Hypothalamus (tissue), 51 donors: ENCODE measurements around the gene KLKB1.

Experiments used
- DNase-seq, 51 donors: peaks; one replicate each; lab custom pipeline; 2025; lab: John Stamatoyannopoulos, UW

KLKB1 gene

DNA sequence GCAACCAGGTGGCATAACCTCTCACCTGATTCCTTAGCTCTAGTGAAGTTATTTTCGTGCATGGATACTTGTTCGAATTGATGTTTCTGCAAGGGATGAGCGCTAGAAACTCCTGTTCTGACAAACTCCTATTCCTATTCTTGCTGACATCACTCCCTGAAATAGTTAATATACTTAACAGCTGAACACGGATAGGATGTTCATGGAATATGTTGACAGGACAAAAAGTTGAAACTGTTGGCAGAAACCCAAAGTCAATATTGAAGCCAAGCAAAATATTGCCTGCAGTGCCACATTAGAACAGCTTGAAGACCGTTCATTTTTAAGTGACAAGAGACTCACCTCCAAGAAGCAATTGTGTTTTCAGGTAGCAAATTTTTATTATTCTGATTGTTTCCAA lies at the start of gene KLKB1:
KLKB1 (plus strand) TSS at position 287 of the 400 bp plus-strand sequence. CDS start 689 bp downstream, outside the sequence.
- no peak for DNase-seq

DNA sequence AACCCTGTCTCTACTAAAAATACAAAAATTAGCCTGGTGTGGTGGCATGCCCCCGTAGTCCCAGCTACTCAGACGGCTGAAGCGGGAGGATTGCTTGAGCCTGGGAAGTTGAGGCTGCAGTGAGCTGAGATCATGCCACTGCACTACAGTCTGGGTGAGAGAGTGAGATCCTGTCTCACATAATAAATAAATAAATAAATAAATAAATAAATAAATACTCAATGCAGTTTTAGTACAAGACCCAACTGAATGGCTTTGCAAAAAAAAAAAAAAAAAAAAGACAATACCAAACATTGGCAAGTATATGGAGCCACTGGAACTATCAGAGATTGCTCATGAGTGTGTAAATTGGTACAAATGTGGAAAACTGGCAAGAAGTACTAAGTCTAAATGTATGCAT lies 39.2 kb upstream of the KLKB1 start:
- DNase-seq = no peak

DNA sequence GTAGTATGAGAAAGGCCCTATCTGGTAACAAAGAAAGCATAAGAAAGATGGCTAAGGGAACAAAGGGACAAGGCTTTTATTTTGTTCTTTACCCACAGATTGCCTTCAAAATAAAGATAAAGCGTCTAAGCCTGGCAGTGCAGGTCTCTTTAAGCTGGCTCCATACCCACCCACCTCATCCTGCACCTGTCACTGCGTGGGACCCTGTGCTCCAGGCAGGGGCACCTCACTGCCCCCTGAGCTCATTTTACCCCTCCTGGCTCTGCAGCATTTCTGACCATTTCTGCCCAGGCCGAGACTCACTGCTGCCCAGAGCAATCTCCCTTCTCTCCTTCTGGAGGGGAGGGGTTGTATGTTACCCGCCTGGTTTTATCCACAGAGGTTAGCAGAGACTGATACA lies 37.7 kb upstream of the KLKB1 start:
- peak in 1 of 51 donors; percentile 29 for DNase-seq

DNA sequence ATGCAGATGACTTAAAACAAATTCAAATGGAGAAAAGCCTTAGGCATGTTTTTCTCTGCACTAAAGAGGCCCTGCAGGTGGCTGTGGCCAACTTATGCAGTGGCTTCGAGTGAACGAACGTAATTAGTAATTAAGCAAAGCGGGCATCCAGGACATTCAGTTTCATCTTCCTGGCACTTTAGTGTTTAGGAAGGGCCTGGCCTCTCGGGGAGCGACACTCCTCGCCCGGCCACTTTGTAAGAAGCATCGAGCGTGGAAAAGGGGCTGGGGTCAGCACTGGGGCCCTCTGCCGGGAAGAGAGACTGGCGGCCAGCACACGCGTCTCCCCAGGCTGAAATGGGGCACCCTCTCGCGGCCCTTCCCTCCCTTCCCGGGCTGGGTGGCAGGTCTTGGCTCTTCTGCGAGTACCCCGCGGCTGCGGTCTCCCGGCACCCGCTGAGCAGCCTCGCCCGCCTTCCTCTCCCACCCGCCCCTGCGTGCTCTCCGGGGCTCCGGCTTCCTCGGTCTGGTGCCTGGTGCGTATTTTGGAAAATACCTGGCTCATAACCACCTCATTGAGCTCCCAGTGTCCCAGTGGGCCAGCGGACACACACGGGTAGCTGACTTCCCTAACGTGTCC lies 36.6 kb upstream of the KLKB1 start:
- peak in 31 of 51 donors; percentile 42 to 94 (median 69) for DNase-seq

DNA sequence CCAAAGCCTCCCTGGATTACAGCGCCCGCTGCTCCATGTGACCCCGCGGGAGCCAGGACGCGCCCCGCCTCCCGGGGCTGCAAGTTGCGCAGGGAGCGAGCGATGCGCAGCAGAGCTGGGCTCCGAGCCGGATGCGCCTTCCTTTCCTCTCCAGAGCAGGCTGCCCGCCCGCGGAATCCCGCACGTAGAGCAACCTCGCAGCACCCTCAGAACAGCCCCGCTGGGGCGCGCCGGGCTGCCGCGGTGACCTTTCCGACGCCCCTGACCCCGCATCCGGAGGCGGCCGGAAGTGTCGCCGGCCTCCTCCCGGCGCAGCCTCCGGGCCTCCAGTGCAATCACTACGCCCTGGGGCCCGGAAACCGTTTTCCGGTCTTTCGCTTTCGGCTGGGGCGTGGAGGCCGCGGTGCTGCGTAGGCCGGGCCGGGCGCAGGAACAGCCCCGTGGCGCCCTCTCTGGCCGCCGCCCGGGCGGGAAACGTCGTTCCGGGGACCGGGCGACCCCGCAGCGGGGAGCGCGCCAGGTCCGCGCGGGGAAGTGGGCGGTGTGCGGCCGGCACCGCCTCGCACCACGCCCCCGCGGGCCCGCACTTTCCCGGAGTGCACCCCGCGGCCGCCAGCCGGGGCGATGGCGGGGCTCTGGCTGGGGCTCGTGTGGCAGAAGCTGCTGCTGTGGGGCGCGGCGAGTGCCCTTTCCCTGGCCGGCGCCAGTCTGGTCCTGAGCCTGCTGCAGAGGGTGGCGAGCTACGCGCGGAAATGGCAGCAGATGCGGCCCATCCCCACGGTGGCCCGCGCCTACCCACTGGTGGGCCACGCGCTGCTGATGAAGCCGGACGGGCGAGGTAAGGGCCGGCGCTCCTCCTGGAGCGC lies 35.9 kb upstream of the KLKB1 start, which contains the start of gene CYP4V2:
CYP4V2 (plus strand) TSS at position 368 of the 866 bp plus-strand sequence; CDS start at position 625, 257 bp downstream.
- peak; percentile 35 to 95 (median 76) for DNase-seq

DNA sequence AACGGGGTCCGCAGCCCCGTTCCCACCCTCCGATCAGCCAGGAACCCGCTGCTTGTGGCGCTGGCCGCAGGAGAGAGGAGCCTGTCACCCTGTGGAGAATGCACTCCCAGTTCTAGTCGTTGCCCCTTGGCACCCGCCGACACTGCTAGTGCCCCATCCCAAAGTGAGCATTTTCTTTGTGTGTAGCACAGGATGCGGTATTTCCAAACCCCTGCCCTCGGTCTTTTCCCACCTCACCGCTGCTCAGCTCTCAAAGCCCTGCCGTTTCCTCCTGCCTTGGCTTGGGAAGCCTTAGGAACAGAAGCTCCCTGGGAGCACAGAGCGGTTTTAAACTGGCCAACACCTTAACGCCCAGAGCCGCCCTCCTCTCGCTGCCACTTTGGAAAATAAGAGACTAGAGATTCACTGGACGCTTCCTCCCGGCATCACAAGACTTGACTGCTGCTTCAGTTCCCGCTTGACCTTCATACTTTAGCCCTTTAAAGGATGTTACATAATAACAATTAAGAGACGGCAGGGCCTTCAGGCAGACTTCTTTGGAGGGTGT lies 35.2 kb upstream of the KLKB1 start:
- DNase-seq = peak in 38 of 51 donors; percentile 19 to 86 (median 52)

DNA sequence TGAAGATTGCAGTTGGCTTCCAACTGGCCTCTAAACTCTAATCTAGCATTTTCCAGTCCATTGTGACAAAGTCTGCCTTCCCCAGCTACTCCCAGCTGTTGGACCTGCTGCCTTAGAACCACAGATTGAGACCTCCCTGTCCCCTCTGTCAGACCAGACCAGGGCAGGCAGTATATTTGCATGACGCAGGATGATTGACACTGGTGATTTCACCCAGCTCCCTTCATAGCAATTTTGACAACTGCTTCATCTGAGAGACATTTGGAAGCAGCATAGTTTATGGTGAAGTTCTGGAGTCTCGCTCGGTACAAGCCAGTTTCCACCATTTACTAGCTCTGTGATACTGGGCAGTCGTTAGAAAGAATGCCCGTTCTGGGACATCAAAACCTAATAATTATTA lies 33.5 kb upstream of the KLKB1 start:
- no peak for DNase-seq

DNA sequence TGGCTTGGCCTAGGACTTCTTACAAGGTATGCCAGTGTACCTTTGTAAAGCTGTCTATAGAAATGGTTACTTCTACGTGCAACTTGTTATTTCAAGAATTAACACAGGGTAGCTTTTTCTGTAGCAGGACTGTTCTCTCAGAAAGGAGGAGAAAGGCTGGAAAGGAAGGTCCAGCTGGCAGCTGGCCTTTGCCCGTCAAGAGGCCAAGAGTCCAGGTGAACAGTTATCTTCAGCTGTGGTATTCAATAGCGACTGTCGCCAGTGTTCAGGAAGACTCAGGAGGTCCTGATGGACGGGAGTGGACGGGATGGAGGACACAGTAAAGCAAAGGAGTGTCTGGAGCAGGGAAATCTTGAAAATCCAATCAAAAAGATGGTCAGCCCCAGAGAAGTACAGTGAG lies 31.2 kb upstream of the KLKB1 start:
- DNase-seq = no peak

DNA sequence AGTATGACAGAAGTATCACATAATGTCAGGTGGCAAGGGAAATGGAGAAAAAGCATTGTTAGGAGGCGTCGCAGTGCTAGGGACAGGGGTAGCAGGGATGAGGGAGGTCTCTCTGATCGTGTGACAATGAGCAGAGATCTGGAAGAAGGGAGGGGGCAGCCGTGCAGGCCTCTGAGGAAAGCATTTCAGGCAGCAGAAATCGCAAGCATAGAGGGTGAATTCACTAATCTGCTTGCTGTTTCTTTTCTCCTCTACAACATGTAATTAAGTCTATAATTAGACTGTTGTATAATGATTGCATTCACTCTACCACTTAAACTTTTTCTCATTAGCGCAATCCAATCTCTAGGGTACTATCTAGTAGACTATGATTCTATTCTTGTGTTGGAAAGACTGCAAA lies 26.8 kb upstream of the KLKB1 start:
- peak in 2 of 51 donors; percentile 11 to 24 for DNase-seq

DNA sequence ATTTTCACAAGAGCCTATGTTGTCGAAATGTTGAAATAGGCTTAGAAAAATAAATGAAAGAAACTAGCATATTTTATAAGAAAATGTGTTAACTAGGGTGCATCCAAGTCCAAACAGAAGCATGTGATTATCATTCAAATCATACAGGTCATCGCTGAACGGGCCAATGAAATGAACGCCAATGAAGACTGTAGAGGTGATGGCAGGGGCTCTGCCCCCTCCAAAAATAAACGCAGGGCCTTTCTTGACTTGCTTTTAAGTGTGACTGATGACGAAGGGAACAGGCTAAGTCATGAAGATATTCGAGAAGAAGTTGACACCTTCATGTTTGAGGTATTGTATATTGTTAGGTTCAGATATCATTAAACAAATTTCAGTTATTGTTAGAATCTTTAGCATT lies 26.3 kb upstream of the KLKB1 start:
- no peak for DNase-seq

DNA sequence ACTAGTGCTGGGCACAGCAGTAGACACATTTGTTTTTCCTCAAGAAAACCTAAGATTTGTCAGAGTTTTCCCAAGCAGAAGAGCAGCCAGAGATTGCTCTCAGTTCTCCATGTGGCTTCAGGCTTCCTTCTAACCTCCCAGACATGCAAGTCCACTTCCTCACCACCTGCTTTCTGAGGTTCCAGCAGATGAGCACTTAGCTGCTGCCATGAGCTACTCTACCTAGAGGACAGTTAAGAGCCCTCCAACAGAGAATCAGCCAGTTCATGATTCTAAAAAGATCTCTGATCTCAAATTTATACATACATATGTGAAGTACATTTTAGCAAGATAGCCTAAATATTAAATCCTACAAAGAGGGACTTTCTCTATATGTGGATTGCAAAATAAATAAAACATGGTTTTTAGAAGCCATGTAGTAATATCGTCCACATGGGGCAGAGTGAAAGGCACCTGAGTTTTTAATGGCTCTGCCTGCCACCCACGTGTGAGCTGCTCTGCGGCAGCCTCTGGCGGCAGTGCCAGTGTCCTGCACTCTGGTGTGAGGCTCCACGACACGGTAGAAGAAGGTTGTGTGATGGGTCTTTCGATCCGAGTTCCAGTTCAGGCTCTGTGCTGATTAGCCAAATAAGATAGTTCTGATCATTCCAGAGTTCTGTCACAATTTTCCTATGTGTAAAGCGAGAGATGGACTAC lies 25.6 kb upstream of the KLKB1 start:
- peak in 1 of 51 donors; percentile 12 for DNase-seq

DNA sequence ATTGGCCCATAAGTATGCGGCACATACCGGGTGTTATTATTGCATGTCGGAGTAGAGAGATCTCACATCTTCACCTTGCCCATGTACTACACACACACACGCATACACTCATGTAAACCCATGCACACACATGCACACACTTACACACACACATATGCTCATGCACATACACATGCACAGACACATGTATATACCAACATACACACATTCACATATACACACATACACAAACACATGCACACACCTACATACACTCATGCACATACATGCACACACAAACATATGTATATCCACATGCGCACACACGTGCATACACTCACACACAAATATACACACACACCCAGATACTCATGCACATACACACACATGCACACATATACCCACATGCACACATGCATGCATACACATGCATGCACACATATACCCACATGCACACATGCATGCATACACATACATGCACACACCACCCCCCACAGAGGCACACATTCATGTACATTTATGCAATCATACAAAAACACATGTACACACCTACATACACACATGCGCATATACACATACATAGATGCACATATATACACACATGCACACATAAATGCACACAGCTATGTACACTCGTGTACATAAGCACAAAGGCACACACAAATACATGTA lies 24.7 kb upstream of the KLKB1 start:
- no peak for DNase-seq

DNA sequence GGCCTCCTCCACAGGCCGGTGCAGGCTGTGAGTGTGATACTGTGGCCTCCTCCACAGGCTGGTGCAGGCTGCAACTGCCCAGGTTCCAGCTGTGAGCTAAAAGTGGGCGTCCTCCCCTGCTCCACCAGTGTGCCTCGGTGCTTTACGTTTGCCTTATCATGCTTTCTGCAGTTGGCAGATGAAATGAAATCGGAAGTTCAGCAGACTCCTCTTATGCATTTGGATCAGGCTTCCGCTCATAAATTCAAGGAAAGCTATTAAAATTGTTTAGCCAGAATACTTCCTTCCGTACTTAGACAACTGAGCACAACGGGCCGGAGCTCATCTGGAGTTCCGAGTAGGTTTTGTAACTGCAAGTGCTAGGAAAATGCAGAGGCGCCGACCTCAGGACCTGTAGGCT lies 23.9 kb upstream of the KLKB1 start:
- peak in 1 of 51 donors; percentile 30 for DNase-seq

DNA sequence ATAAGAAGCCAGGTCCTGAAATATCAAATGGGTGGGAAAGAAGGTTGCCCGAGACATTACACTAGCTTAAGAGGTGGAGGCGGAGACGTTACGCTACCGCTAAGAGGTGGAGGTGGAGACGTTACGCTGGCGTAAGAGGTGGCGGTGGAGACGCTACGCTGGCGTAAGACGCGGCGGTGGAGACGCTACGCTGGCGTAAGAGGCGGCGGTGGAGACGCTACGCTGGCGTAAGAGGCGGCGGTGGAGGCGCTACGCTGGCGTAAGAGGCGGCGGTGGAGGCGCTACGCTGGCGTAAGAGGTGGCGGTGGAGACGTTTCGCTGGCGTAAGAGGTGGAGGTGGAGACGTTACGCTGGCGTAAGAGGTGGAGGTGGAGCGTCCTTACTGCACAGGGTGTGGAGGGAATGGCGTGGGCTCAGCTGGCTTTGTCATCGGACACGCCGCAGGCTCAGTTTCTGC lies 23.2 kb upstream of the KLKB1 start:
- DNase-seq = peak in 7 of 51 donors; percentile 8 to 63 (median 30)

DNA sequence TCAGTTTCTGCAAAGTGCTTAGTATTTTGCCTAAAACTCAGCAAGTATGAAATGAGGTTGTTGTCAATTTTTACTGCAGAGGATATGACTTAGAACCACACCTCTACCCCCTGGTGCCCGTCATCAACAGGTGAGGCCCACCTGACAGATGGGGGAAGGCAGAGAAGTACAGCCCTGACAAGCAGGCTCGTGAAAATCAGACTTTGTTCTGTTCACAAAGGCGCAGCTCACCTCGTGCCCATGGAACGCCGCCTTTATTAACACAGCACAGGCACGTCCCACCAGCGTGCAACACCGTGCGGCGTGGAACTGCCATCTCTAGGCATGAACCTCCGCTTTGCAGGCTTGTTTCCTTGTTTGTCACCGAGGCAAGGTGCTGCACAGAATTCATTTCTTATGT lies 22.6 kb upstream of the KLKB1 start:
- DNase-seq = no peak

DNA sequence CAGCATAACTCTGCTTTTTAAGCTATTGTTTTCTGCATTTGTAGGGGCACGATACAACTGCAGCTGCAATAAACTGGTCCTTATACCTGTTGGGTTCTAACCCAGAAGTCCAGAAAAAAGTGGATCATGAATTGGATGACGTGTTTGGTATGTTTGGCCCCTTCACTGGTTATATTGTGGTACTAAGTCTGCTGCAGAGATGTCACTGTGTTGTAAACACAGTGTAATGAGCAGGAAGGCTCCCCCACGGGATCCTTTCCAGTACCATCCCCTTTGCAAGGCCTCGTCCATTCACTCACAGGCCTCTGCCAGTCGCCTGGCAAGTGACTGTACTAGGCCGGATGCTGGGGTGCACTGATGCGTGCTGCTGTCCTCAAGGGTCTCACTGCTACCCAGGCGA lies 22.2 kb upstream of the KLKB1 start:
- DNase-seq = no peak

DNA sequence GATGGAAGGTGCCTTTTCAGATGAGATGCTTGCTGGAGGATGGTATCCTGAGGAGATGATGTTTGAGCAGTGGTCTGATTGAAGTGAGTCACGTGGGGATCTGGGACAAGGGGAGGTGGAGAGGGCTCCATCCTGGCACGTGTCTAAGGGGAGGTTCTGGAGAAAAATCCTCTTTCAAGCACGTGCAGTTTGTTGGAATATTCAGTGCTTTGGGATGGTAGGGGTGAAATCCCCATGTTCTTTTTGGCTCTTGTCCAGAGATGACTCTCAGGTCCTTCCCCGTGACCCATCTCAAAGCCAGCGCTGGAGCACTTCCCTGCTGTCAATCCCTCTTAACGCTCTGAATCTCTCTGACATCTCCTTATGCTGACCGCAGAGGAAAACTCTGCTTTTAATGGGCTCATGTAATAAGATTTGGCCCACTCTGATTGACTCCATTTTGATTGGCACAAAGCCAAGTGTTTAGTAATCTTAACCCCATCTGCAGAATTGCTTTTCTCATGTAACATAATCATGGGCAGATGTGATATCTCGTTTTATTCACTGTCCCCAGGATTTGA lies 10.8 kb upstream of the KLKB1 start:
- no peak for DNase-seq

DNA sequence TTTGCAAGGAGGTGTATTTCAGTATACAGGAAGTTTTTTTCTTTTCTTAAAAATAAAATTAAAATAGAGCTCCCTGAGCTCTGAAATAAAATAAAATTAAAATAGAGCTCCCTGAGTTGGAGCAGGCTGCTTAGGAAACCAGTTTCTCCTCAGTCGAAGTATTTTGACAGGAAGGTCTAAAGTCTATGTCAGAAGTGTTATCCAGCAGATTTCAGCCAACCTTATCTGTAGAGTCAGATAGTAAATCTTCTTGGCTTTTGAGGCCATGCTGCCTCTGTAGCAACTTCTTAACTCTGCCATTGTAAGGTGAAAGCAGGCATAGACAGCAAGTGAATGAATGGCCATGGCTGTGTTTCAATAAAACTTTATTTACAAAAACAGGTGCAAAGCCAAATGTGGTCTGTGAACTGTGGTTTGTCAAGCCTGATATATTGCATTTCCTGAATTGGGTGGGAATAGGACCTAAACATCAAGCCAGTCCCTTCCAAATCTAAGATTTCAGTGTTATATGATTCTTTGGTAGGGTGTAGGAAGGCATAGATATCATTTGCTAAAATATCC lies 9.5 kb upstream of the KLKB1 start:
- no peak for DNase-seq

DNA sequence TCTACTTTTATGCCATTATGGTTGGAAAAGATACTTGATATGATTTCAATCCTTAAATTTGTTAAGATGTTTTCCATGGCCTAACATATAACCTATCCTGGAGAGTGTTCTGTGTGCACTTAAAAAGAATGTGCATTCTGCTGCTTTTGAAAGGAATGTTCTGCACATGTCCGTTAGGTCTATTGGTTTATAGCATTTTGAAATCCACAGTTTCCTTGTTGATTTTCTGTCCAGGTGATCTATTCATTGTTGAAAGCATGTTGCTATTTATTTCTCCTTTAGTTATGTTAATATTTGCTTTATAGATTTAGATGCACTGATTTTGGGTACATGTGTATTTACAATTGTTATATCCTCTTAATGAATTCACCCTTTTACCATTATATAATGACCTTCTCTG lies 5.7 kb upstream of the KLKB1 start:
- DNase-seq = no peak

DNA sequence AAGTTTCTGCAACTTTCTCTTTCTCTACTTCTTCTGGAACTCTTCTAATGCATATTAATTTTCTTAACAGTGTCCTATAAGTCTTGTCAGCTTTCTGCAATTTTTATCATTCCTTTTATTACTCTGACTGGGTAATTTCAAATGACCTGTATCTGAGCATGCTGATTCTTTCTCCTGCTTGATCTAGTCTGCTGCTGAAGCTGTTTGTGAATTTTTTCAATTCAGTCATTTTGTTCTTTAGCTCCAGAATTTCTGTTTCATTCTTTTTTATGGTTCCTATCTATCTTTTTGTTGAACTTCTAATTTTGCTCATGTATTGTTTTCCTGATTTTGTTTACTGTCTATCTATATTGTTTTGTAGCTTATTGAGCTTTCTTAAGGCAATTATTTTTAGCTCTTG lies 1.5 kb upstream of the KLKB1 start:
- DNase-seq = no peak
